ENCODE data around the gene TMC1. TPM values are rescaled to one million over a fixed set of nuclear protein-coding genes. Genes with fewer than 3 reads are reported as not detected.
"Not testable (repeated sequence)": the region's sequence is repeated elsewhere in the genome, so short reads cannot be mapped to it uniquely, and the experiment has no call there.

The TMC1 gene
- polyA plus RNA-seq, 4 donors, result 0.12 to 0.25 TPM; not detected in 2

DNA sequence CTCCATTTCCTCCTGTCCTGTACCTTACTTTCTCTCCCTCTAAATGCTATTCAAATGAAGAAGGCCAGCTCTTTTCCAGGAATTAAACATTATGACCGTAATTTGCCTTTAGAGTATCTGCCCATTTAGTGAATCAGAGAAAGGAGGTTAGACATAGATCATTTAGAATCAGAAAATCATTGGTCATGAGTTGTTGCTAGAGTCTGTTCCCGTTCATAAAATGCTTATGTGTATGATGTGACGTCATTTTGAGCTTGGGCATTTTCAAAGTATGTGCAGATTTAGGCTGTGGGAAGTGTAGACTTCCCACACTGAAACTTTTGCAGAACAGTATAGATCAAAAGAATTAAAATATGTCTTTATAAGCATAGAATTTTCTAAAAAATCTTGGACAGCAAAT, 268.5 kb downstream of the TMC1 start:
- H3K27me3 ChIP-seq (ENCODE audit: control insufficient read depth in 3 of 3, insufficient read depth in 3 of 3, low read length in 3 of 3), result no peaks in the 10 kb centered on the region
- no peak overlapping the region for H3K27ac ChIP-seq (ENCODE audit: low read depth in 1 of 3, low read length in 2 of 3)
- no peaks in the 10 kb centered on the region for H3K36me3 ChIP-seq (ENCODE audit: control insufficient read depth in 3 of 3, insufficient read depth in 2 of 3, low read depth in 1 of 3, low read length in 3 of 3)
- no peak overlapping the region for H3K4me3 ChIP-seq (ENCODE audit: low read depth in 1 of 3, low read length in 3 of 3)
- no peaks in the 10 kb centered on the region for H3K4me1 ChIP-seq (ENCODE audit: control insufficient read depth in 3 of 3, insufficient read depth in 2 of 3, low read depth in 1 of 3, low read length in 2 of 3)
- no peaks in the 10 kb centered on the region for H3K9me3 ChIP-seq (ENCODE audit: control insufficient read depth in 2 of 2, insufficient read depth in 1 of 2, low read depth in 1 of 2, low read length in 1 of 2)
- WGBS, 3 donors, result 84 to 90% (median 86%) methylated on average over 3 of the region's 3 CpGs
- FAIRE-seq (no peak), DNase-seq (no peak)

DNA sequence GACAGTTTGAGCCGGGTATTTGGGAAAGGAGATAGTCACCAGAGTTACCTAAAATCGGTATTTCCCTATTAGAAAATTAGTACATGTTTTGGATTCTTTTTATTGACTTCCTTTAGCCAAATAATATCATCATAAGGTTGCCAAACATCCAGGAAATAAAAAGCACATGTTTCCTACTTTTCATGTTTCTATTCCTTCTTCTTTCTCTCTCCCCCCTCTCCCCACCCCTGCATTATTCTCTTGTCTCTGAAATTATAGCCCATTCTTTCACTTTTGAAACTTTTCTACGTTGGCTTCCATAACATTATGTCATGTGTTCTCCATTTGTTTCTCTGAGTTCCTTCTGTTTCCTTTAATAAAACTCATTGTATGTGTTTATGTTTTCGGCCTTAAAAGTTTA, 269.6 kb downstream of the TMC1 start:
- H3K27me3 ChIP-seq (ENCODE audit: control insufficient read depth in 3 of 3, insufficient read depth in 3 of 3, low read length in 3 of 3), result no peaks in the 10 kb centered on the region
- H3K27ac ChIP-seq (ENCODE audit: low read depth in 1 of 3, low read length in 2 of 3), result no peak overlapping the region
- FAIRE-seq (no peak), DNase-seq (no peak)
- H3K9me3 ChIP-seq (ENCODE audit: control insufficient read depth in 2 of 2, insufficient read depth in 1 of 2, low read depth in 1 of 2, low read length in 1 of 2), result peaks cover 0 to under 1% of the 10 kb centered on the region in 2 donors
- H3K36me3 ChIP-seq (ENCODE audit: control insufficient read depth in 3 of 3, insufficient read depth in 2 of 3, low read depth in 1 of 3, low read length in 3 of 3), result no peaks in the 10 kb centered on the region
- 61 to 88% (median 70%) methylated on average over 4 of the region's 4 CpGs for WGBS, 3 donors
- H3K4me1 ChIP-seq (ENCODE audit: control insufficient read depth in 3 of 3, insufficient read depth in 2 of 3, low read depth in 1 of 3, low read length in 2 of 3), result no peaks in the 10 kb centered on the region
- H3K4me3 ChIP-seq (ENCODE audit: low read depth in 1 of 3, low read length in 3 of 3), result no peak overlapping the region

DNA sequence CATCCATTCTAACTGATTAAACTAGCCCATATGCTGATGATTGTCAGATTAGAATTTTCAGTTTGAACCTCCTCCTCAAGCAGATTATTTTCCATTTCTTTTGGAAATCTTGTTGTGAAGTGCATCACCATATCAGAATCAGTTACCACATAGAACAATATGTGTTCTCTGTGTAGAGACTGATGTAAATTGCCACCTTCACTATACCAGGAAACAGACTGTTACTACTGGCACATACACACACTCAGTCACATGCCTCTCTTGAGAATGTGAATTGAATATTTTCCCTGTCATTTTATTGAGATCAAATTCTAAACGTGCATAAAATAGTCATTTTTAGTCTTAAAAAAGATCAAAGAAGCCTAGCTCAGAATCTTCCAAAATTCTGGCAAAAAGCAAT, 270.0 kb downstream of the TMC1 start:
- no peak overlapping the region for H3K27ac ChIP-seq (ENCODE audit: low read depth in 1 of 3, low read length in 2 of 3)
- FAIRE-seq (no peak), DNase-seq (no peak)
- H3K27me3 ChIP-seq (ENCODE audit: control insufficient read depth in 3 of 3, insufficient read depth in 3 of 3, low read length in 3 of 3), result no peaks in the 10 kb centered on the region
- no peaks in the 10 kb centered on the region for H3K4me1 ChIP-seq (ENCODE audit: control insufficient read depth in 3 of 3, insufficient read depth in 2 of 3, low read depth in 1 of 3, low read length in 2 of 3)
- H3K9me3 ChIP-seq (ENCODE audit: control insufficient read depth in 2 of 2, insufficient read depth in 1 of 2, low read depth in 1 of 2, low read length in 1 of 2), result peaks cover 0 to 4% of the 10 kb centered on the region in 2 donors
- no peak overlapping the region for H3K4me3 ChIP-seq (ENCODE audit: low read depth in 1 of 3, low read length in 3 of 3)
- WGBS, 3 donors, result 43 to 66% (median 50%) methylated on average over 1 of the region's 1 CpG
- no peaks in the 10 kb centered on the region for H3K36me3 ChIP-seq (ENCODE audit: control insufficient read depth in 3 of 3, insufficient read depth in 2 of 3, low read depth in 1 of 3, low read length in 3 of 3)

DNA sequence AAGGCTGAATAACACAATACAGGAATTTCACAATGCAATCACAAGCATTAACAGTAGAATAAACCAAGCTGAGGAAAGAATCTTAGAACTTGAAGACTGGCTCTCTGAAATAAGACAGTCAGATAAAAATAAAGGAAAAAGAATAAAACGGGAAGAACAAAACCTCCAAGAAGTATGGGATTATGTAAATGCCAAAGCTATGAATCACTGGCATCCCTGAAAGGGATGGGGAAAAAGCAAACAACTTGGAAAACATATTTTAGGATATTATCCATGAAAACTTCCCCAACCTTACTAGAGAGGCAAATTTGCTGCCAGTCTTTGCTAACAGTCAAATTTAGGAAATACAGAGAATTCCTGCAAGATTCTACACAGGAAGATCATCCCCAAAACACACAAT, 273.5 kb downstream of the TMC1 start:
- no peak for FAIRE-seq

DNA sequence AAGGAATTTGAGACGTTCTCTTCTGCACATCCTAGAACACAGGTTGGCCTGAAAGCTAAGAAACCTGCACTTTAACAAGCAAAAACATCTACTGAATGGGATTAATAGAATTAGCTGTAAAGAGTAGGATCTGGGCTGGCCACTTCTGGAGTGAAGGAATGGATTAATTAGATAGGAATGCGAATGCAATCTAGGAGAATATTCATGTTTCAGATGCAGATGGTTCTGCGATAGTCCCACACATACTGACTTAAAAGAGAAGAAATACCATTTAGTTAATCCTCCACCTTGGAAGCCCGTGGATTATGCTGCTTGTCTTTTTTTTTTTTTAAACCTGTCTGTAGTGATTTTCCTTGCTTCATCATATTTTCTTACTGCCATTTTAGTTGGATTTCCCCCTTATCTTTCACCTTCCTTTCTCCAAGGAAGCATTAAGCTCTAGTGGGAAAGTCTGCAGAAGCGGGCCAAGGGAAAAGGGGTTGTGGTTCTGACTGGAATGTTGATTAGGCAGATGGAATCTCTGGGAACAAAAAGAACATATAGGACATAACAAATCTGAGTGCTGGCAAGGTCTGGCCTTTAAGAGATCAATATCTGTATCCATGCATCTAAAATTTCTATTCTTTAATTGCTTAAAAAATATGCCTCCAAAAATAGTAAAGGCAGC, 279.1 kb downstream of the TMC1 start:
- Histone ChIP-seq H3K27ac (ENCODE audit: low read depth in 1 of 3, low read length in 2 of 3) (no peak overlapping the region), H3K36me3 (ENCODE audit: control insufficient read depth in 3 of 3, insufficient read depth in 2 of 3, low read depth in 1 of 3, low read length in 3 of 3) (no peaks in the 10 kb centered on the region), H3K9me3 (ENCODE audit: control insufficient read depth in 2 of 2, insufficient read depth in 1 of 2, low read depth in 1 of 2, low read length in 1 of 2) (peaks cover 0 to 4% of the 10 kb centered on the region in 2 donors), H3K4me1 (ENCODE audit: control insufficient read depth in 3 of 3, insufficient read depth in 2 of 3, low read depth in 1 of 3, low read length in 2 of 3) (no peaks in the 10 kb centered on the region), H3K4me3 (ENCODE audit: low read depth in 1 of 3, low read length in 3 of 3) (no peak overlapping the region), H3K27me3 (ENCODE audit: control insufficient read depth in 3 of 3, insufficient read depth in 3 of 3, low read length in 3 of 3) (no peaks in the 10 kb centered on the region)
- 77 to 81% (median 80%) methylated on average over 5 of the region's 5 CpGs for WGBS, 3 donors
- FAIRE-seq (no peak), DNase-seq (no peak)

More for the DNA sequence above, 273.5 kb downstream of the TMC1 start:
- WGBS, 3 donors, result 72 to 95% (median 81%) methylated on average over 1 of the region's 1 CpG
- Histone ChIP-seq H3K27ac (ENCODE audit: low read depth in 1 of 3, low read length in 2 of 3) (no peak overlapping the region), H3K9me3 (ENCODE audit: control insufficient read depth in 2 of 2, insufficient read depth in 1 of 2, low read depth in 1 of 2, low read length in 1 of 2) (peaks cover 0 to 4% of the 10 kb centered on the region in 2 donors), H3K36me3 (ENCODE audit: control insufficient read depth in 3 of 3, insufficient read depth in 2 of 3, low read depth in 1 of 3, low read length in 3 of 3) (no peaks in the 10 kb centered on the region), H3K4me3 (ENCODE audit: low read depth in 1 of 3, low read length in 3 of 3) (no peak overlapping the region), H3K4me1 (ENCODE audit: control insufficient read depth in 3 of 3, insufficient read depth in 2 of 3, low read depth in 1 of 3, low read length in 2 of 3) (no peaks in the 10 kb centered on the region), H3K27me3 (ENCODE audit: control insufficient read depth in 3 of 3, insufficient read depth in 3 of 3, low read length in 3 of 3) (no peaks in the 10 kb centered on the region)
- no peak for DNase-seq

DNA sequence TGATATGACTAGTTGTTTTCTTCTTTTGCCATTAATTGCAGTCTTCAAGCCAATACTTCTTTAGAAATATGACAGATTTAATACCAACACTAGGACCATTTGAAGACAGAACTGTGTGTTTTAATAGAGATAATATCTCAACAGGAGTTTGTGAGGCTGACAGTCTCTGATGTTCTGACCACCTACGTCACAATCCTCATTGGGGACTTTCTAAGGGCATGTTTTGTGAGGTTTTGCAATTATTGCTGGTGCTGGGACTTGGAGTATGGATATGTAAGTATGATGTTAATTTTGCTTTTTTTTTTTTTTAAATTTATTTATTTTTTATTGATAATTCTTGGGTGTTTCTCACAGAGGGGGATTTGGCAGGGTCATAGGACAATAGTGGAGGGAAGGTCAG, 283.8 kb downstream of the TMC1 start:
- no peaks in the 10 kb centered on the region for H3K27me3 ChIP-seq (ENCODE audit: control insufficient read depth in 3 of 3, insufficient read depth in 3 of 3, low read length in 3 of 3)
- no peaks in the 10 kb centered on the region for H3K4me1 ChIP-seq (ENCODE audit: control insufficient read depth in 3 of 3, insufficient read depth in 2 of 3, low read depth in 1 of 3, low read length in 2 of 3)
- FAIRE-seq (no peak), DNase-seq (no peak)
- no peak overlapping the region for H3K4me3 ChIP-seq (ENCODE audit: low read depth in 1 of 3, low read length in 3 of 3)
- H3K9me3 ChIP-seq (ENCODE audit: control insufficient read depth in 2 of 2, insufficient read depth in 1 of 2, low read depth in 1 of 2, low read length in 1 of 2), result peaks cover 0 to 4% of the 10 kb centered on the region in 2 donors
- H3K27ac ChIP-seq (ENCODE audit: low read depth in 1 of 3, low read length in 2 of 3), result no peak overlapping the region
- 80 to 89% (median 82%) methylated on average over 1 of the region's 1 CpG for WGBS, 3 donors
- no peaks in the 10 kb centered on the region for H3K36me3 ChIP-seq (ENCODE audit: control insufficient read depth in 3 of 3, insufficient read depth in 2 of 3, low read depth in 1 of 3, low read length in 3 of 3)

DNA sequence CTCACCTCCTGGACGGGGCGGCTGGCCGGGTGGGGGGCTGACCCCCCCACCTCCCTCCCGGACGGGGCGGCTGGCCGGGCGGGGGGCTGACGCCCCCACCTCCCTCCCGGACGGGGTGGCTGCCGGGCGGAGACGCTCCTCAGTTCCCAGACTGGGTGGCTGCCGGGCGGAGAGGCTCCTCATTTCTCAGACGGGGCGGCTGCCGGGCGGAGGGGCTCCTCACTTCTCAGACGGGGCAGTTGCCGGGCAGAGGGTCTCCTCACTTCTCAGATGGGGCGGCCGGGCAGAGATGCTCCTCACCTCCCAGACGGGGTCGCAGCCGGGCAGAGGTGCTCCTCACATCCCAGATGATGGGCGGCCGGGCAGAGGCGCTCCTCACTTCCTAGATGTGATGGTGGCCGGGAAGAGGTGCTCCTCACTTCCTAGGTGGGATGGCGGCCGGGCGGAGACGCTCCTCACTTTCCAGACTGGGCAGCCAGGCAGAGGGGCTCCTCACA, 285.0 kb downstream of the TMC1 start:
- 93 to 95% (median 93%) methylated on average over 13 to 34 of the region's 35 CpGs for WGBS, 3 donors

DNA sequence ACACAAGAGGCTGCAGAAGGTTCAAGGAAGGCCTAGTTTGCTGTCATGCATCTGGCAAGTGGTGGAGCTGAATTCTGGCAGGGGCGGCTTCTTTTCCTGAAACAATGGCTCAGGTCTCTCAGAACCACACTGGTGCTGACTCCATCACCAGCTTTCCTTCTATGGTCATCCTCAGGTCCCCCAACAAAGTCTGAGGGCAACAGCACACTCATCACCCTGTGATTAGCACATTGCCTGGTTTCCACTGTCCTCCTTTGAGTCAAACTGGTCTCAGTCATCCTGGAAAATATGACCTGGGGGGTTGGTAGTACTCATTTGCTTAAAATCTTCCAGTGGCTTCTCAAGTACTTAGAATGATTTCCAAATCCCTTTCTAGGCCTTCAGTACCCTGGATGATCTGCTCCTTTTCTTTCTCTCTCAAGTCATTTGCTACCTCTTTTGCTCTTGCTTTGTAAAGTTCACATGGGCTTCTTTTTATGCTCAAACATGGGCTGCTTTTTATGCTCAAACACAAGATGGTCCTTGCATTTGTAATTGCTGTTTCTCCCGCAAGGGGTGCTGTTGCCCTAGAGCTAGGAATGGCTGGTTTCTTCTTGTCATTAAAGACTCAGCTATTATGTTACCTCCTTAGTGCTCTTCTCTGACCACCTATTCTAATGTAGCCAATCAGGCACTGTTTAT, 286.5 kb downstream of the TMC1 start:
- H3K4me3 ChIP-seq (ENCODE audit: low read depth in 1 of 3, low read length in 3 of 3), result no peak overlapping the region
- 86 to 89% (median 86%) methylated on average over 2 of the region's 2 CpGs for WGBS, 3 donors
- peaks cover 0 to 11% (median 0%) of the 10 kb centered on the region in 3 donors for H3K4me1 ChIP-seq (ENCODE audit: control insufficient read depth in 3 of 3, insufficient read depth in 2 of 3, low read depth in 1 of 3, low read length in 2 of 3)
- no peaks in the 10 kb centered on the region for H3K27me3 ChIP-seq (ENCODE audit: control insufficient read depth in 3 of 3, insufficient read depth in 3 of 3, low read length in 3 of 3)
- H3K36me3 ChIP-seq (ENCODE audit: control insufficient read depth in 3 of 3, insufficient read depth in 2 of 3, low read depth in 1 of 3, low read length in 3 of 3), result no peaks in the 10 kb centered on the region
- FAIRE-seq, result no peak
- DNase-seq, result no peak
- H3K9me3 ChIP-seq (ENCODE audit: control insufficient read depth in 2 of 2, insufficient read depth in 1 of 2, low read depth in 1 of 2, low read length in 1 of 2), result peaks cover 0 to 4% of the 10 kb centered on the region in 2 donors
- H3K27ac ChIP-seq (ENCODE audit: low read depth in 1 of 3, low read length in 2 of 3), result no peak overlapping the region

More for the DNA sequence above, 285.0 kb downstream of the TMC1 start:
- H3K9me3 ChIP-seq (ENCODE audit: control insufficient read depth in 2 of 2, insufficient read depth in 1 of 2, low read depth in 1 of 2, low read length in 1 of 2); H3K4me3 ChIP-seq (ENCODE audit: low read depth in 1 of 3, low read length in 3 of 3); FAIRE-seq; H3K27me3 ChIP-seq (ENCODE audit: control insufficient read depth in 3 of 3, insufficient read depth in 3 of 3, low read length in 3 of 3); H3K27ac ChIP-seq (ENCODE audit: low read depth in 1 of 3, low read length in 2 of 3); H3K4me1 ChIP-seq (ENCODE audit: control insufficient read depth in 3 of 3, insufficient read depth in 2 of 3, low read depth in 1 of 3, low read length in 2 of 3); H3K36me3 ChIP-seq (ENCODE audit: control insufficient read depth in 3 of 3, insufficient read depth in 2 of 3, low read depth in 1 of 3, low read length in 3 of 3); DNase-seq: not testable (repeated sequence)
